HepG2 (cell line): ENCODE results near the gene FKBP5. TPM values are rescaled to one million over a fixed set of nuclear protein-coding genes. Genes with fewer than 3 reads are reported as not detected.
A peak's percentile ranks its signal among the peaks of the same experiment; 100 is the strongest.
"Not testable (repeated sequence)": the region's sequence is repeated elsewhere in the genome, so short reads cannot be mapped to it uniquely, and the experiment has no call there.

ENCODE experiments used
- ATAC-seq: fragments of 200-7000 bp; cut with Tn5 transposase; 3 replicates; pipeline ENCODE4 v1.9.1; 2020; ENCODE audit warnings: mild to moderate bottlenecking, moderate library complexity
- BruUV-seq: library from RNA; stranded (reverse); fragments of 400-500 nt; replicated peaks from 2 replicates; lab custom pipeline; 2021; lab: Mats Ljungman, UMichigan
- CTCF ChIA-PET: fragments of 300-600 bp; formaldehyde crosslinking; extraction: SDS; loops from one replicate; lab custom pipeline; 2021; ENCODE audit warnings: low total read pairs, inconsistent platforms, low intra/inter-chr PET ratio; lab: Yijun Ruan, JAX
- POLR2A ChIA-PET: fragments of 350-600 bp; sonication (Branson Sonifier 250); formaldehyde crosslinking; loops from one replicate; lab custom pipeline; 2020; ENCODE audit warnings: antibody characterized with exemption, inconsistent platforms; lab: Yijun Ruan, JAX
- DNase-seq: peaks from one replicate; pipeline ENCODE4 v3.0.0-alpha.2; 2015; ENCODE audit warnings: low spot score
- FAIRE-seq: peaks from 3 replicates; lab custom pipeline; 2011; peaks lifted over from hg19 to GRCh38; lab: Jason Lieb, UNC
- H2AFZ ChIP-seq: one replicate; pipeline ENCODE4 v1.6.1; 2011; ENCODE audit warnings: low read length, inconsistent platforms
- H3K27ac ChIP-seq: fragments of 300-600 bp; 3 replicates; pipeline ENCODE4 v1.8.0; 2011; ENCODE audit warnings: mixed run types, mild to moderate bottlenecking, mixed read lengths, low read length, inconsistent platforms; ENCODE audit not compliant: insufficient read depth; ENCODE audit errors: extremely low read length
- H3K27me3 ChIP-seq, 2 experiments: fragments of 200-600 bp in 1 of 2; 2 replicates in 1 of 2; 3 replicates in 1 of 2; pipeline versions ENCODE4 v1.6.0 to v1.8.0; 2011; ENCODE audit warnings: low read length in 2 of 2, mild to moderate bottlenecking in 2 of 2, moderate library complexity in 2 of 2, inconsistent platforms in 1 of 2; ENCODE audit not compliant: insufficient read depth in 2 of 2, control insufficient read depth in 1 of 2
- H3K36me3 ChIP-seq, 2 experiments: fragments of 200-600 bp in 1 of 2; replicated peaks in 1 of 2; 2 replicates in 1 of 2; 3 replicates in 1 of 2; pipeline versions ENCODE4 v1.5.1 to v1.8.0; 2011; ENCODE audit warnings: low read length in 2 of 2, inconsistent platforms in 1 of 2; ENCODE audit not compliant: insufficient read depth in 2 of 2, control insufficient read depth in 1 of 2
- H3K4me1 ChIP-seq: 2 replicates; pipeline ENCODE4 v1.5.1; 2012; ENCODE audit warnings: low read length, inconsistent platforms; ENCODE audit not compliant: insufficient read depth
- H3K4me2 ChIP-seq: 2 replicates; pipeline ENCODE4 v1.6.0; 2011; ENCODE audit warnings: low read depth, low read length, inconsistent platforms
- H3K4me3 ChIP-seq, 3 experiments: fragments of 200-600 bp in 1 of 3; sonication (generic), shearing (Covaris generic) in 1 of 3; replicated peaks in 1 of 3; 2 replicates each; pipeline ENCODE4 v1.5.1; 2011 to 2016; ENCODE audit warnings: low read length in 3 of 3, inconsistent platforms in 2 of 3, low read depth in 2 of 3, mild to moderate bottlenecking in 2 of 3, control low read depth in 1 of 3, mixed read lengths in 1 of 3; ENCODE audit not compliant: insufficient read depth in 1 of 3
- H3K79me2 ChIP-seq: one replicate; pipeline ENCODE4 v1.6.1; 2011; ENCODE audit warnings: low read length, inconsistent platforms; ENCODE audit not compliant: insufficient read depth
- H3K9ac ChIP-seq: 2 replicates; pipeline ENCODE4 v1.6.0; 2011; ENCODE audit warnings: mild to moderate bottlenecking, low read depth, low read length, inconsistent platforms; ENCODE audit not compliant: insufficient read depth
- H3K9me3 ChIP-seq: 2 replicates; pipeline ENCODE4 v1.5.1; 2012; ENCODE audit warnings: mild to moderate bottlenecking, low read length
- H4K20me1 ChIP-seq: 2 replicates; pipeline ENCODE4 v1.6.0; 2011; ENCODE audit warnings: inconsistent platforms, mild to moderate bottlenecking, low read length, moderate library complexity; ENCODE audit not compliant: insufficient read depth
- CEBPB ChIP-seq: IDR thresholded peaks from 2 replicates; pipeline ENCODE4 v1.6.1; 2011; ENCODE audit warnings: low read depth, low read length, improper control_type of control experiment, borderline replicate concordance
- FOXA1 ChIP-seq, 2 experiments: fragments of 450-650 bp in 1 of 2; sonication (generic) in 1 of 2; formaldehyde crosslinking in 1 of 2; IDR thresholded peaks; 2 replicates each; pipeline versions ENCODE4 v1.4.0 to v1.6.1; 2016 to 2020; ENCODE audit warnings: missing genetic modification reagents in 1 of 2
- FOXK2 ChIP-seq: fragments of 450-650 bp; IDR thresholded peaks from 2 replicates; pipeline ENCODE4 v1.6.1; 2016
- KDM5B ChIP-seq: sonication (generic); formaldehyde crosslinking; IDR thresholded peaks from 2 replicates; pipeline ENCODE4 v1.4.0; 2020; ENCODE audit warnings: missing genetic modification reagents, mild to moderate bottlenecking, borderline replicate concordance
- KLF15 ChIP-seq: sonication (generic); formaldehyde crosslinking; IDR thresholded peaks from 2 replicates; pipeline ENCODE4 v1.8.1; 2023; ENCODE audit warnings: borderline replicate concordance, mild to moderate bottlenecking, inconsistent platforms, missing genetic modification reagents, mixed read lengths
- MED13 ChIP-seq: sonication (generic); formaldehyde crosslinking; IDR thresholded peaks from 2 replicates; pipeline ENCODE4 v1.5.0; 2020; ENCODE audit warnings: missing genetic modification reagents
- MTF2 ChIP-seq: sonication (generic); formaldehyde crosslinking; IDR thresholded peaks from 2 replicates; pipeline ENCODE4 v1.5.0; 2020; ENCODE audit warnings: missing genetic modification reagents, borderline replicate concordance
- RFXAP ChIP-seq: sonication (generic); formaldehyde crosslinking; IDR thresholded peaks from 2 replicates; pipeline ENCODE4 v1.4.0; 2020; ENCODE audit warnings: missing genetic modification reagents, borderline replicate concordance
- SIN3A ChIP-seq: IDR thresholded peaks from 2 replicates; pipeline ENCODE4 v1.6.1; 2011; ENCODE audit warnings: low read depth, mild to moderate bottlenecking, control low read depth, low read length, borderline replicate concordance
- ZKSCAN1 ChIP-seq: fragments of 150-350 bp; IDR thresholded peaks from 2 replicates; pipeline ENCODE4 v1.6.1; 2014; ENCODE audit warnings: low read length
- ZNF367 ChIP-seq: sonication (generic); formaldehyde crosslinking; IDR thresholded peaks from 2 replicates; pipeline ENCODE4 v1.4.0; 2020; ENCODE audit warnings: missing genetic modification reagents, borderline replicate concordance
- ZNF773 ChIP-seq: sonication (generic); formaldehyde crosslinking; IDR thresholded peaks from 2 replicates; pipeline ENCODE4 v1.4.0; 2020; ENCODE audit warnings: missing genetic modification reagents, borderline replicate concordance
- ZSCAN25 ChIP-seq: sonication (generic); formaldehyde crosslinking; IDR thresholded peaks from 2 replicates; pipeline ENCODE4 v1.8.0; 2022; ENCODE audit warnings: mild to moderate bottlenecking, missing genetic modification reagents
- WGBS: methylation state at CpG from one replicate; pipeline ENCODE4 v1.1.6; 2017; ENCODE audit warnings: low lambda C conversion rate; 5-methylcytosine and 5-hydroxymethylcytosine counted together
- in situ Hi-C: cut with HindIII; loops from 2 replicates; pipeline ENCODE4 v1.10.0; 2017; ENCODE audit warnings: low pct_unique_long_range_greater_than_20kb; ENCODE audit not compliant: extremely low pct_ligation_motif_present
- intact Hi-C: fragments of 100-400 bp; cut with micrococcal nuclease; formaldehyde crosslinking; loops from one replicate; pipeline ENCODE4 v1.10.0; 2022; ENCODE audit not compliant: unreplicated experiment
- polyA plus RNA-seq, 8 experiments: library from polyadenylated mRNA; depleted of rRNA in 3 of 8; stranded (reverse) in 7 of 8; unstranded in 1 of 8; fragments of >200 nt; fragmentation: Illumina TruSeq in 4 of 8; extraction: Trizol in 4 of 8; gene quantifications; 2 replicates each; pipeline versions ENCODE4 v1.2.1 to v1.2.3, GENCODE V29; 2011 to 2016; ENCODE audit warnings: low read depth in 4 of 8, missing spikeins in 1 of 8, mixed read lengths in 1 of 8; ENCODE audit not compliant: insufficient read depth in 1 of 8
- total RNA-seq, 5 experiments: library from RNA; depleted of rRNA; stranded (reverse); fragments of >200 nt; fragmentation: Illumina TruSeq; extraction: Trizol; gene quantifications; 2 replicates each; pipeline ENCODE4 v1.2.3, GENCODE V29; 2016; ENCODE audit warnings: low read depth in 1 of 5
- TF ChIP-seq, protein P1 (sequence below): sonication (generic); formaldehyde crosslinking; IDR thresholded peaks from 2 replicates; pipeline ENCODE4 v1.8.0; 2023; ENCODE audit warnings: mild to moderate bottlenecking, missing genetic modification reagents
- TF ChIP-seq, protein P2 (sequence below): sonication (generic); formaldehyde crosslinking; IDR thresholded peaks from 2 replicates; pipeline ENCODE4 v1.5.0; 2020; ENCODE audit warnings: missing genetic modification reagents

The FKBP5 gene
- total and polyA plus RNA-seq, 2 of the 13 experiments (the other 11 are each of a cell fraction or from before 2014, with no cell fraction given): 8.0 to 17.4 TPM

DNA sequence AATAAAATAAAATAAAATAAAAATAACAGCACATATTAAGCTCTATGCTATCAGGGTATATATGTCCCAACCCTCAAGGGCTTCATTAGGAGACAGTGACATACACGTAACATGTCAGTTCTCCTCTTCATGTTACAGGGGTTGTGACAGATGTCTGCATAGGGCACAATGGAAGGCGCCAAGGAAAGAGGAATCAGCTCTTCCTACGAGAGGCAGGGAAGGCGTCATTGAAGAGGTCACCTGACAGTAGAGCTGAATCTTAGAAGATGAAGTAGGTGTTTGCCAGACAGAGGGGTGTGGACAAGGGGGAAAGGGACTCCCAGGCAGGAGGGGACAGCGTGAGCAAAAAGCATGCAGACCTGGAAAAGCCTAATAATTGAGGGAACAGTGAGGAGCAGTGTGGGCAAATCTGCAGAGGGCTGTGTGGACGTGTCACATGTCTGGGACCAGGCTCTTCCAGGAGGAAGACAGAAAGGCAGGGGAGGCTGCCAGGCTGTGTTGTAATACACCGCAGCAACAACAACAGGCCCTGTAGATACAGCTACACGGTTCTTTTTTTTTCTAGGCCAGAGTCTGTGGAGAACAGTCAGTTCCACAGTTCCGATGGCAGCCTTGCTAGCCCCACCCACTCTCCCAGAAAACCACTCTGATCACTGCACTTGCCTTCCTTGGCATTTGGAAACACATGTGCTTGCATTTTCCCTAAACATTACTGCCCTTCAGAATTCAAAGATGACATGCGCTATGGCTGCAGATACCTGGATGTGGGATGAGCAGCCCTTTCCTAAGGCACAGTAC is 2.5 kb upstream of the FKBP5 start (continued):
- TF ChIP-seq CEBPB: peak; percentile 19; the same call in 1 of the 2 replicates

DNA sequence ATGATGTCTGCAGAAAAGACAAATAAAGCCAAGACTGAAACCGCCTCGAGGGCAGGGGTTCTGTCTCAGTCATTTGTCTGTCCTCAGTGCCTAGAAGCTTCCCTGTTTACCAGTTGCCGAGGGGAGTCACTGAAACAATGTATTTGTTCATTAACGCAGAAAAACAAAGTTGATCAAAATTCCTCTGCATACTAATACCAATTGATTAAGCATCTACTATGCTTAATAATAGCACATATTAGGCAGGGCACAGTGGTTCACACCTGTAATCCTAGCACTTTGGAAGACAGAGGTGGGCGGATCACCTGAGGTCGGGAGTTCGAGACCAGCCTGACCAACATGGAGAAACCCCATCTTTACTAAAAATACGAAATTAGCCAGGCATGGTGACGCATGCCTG is 1.8 kb upstream of the FKBP5 start:
- ATAC-seq (no peak), DNase-seq (no peak)
- H3K36me3 ChIP-seq: no peaks in the 10 kb centered on the region
- H3K4me3 ChIP-seq: no peak overlapping the region
- H2AFZ ChIP-seq: no peak overlapping the region
- BruUV-seq: no TSS peak
- no peaks in the 10 kb centered on the region; a peak in 1 of 5 replicates for H3K27me3 ChIP-seq
- intact Hi-C loops: no loop called here
- no peaks in the 10 kb centered on the region for H3K9me3 ChIP-seq
- H3K27ac ChIP-seq: no peak overlapping the region
- CTCF ChIA-PET: no interaction called here
- no peak overlapping the region for H3K4me2 ChIP-seq
- in situ Hi-C loops: no loop called here
- H3K9ac ChIP-seq: no peak overlapping the region
- 97% methylated on average over 9 of the region's 9 CpGs for WGBS
- POLR2A ChIA-PET: no interaction called here
- H4K20me1 ChIP-seq: no peaks in the 10 kb centered on the region
- H3K79me2 ChIP-seq: peaks cover 25% of the 10 kb centered on the region
- peaks cover 29% of the 10 kb centered on the region for H3K4me1 ChIP-seq
- TF ChIP-seq ZNF367 (CRISPR knock-in tag) (no peak), KLF15 (no peak), ZSCAN25 (CRISPR knock-in tag) (no peak), FOXA1 (IDR thresholded peaks at IDR 0.05) (no peak), FOXA1 (CRISPR knock-in tag; IDR thresholded peaks at IDR 0.05) (no peak), RFXAP (no peak), ZNF773 (CRISPR knock-in tag) (no peak), MED13 (no peak), KDM5B (CRISPR knock-in tag) (no peak), SIN3A (no peak), FOXK2 (no peak), ZKSCAN1 (no peak), MTF2 (no peak)
- TF ChIP-seq, protein P1, sequence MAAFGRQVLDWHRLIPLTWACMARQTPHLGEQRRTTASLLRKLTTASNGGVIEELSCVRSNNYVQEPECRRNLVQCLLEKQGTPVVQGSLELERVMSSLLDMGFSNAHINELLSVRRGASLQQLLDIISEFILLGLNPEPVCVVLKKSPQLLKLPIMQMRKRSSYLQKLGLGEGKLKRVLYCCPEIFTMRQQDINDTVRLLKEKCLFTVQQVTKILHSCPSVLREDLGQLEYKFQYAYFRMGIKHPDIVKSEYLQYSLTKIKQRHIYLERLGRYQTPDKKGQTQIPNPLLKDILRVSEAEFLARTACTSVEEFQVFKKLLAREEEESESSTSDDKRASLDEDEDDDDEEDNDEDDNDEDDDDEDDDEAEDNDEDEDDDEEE: no peak
- TF ChIP-seq, protein P2, sequence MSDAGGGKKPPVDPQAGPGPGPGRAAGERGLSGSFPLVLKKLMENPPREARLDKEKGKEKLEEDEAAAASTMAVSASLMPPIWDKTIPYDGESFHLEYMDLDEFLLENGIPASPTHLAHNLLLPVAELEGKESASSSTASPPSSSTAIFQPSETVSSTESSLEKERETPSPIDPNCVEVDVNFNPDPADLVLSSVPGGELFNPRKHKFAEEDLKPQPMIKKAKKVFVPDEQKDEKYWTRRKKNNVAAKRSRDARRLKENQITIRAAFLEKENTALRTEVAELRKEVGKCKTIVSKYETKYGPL (CRISPR knock-in tag): no peak
- TF ChIP-seq, all 625 proteins: peak for 0
- FAIRE-seq: no peak

DNA sequence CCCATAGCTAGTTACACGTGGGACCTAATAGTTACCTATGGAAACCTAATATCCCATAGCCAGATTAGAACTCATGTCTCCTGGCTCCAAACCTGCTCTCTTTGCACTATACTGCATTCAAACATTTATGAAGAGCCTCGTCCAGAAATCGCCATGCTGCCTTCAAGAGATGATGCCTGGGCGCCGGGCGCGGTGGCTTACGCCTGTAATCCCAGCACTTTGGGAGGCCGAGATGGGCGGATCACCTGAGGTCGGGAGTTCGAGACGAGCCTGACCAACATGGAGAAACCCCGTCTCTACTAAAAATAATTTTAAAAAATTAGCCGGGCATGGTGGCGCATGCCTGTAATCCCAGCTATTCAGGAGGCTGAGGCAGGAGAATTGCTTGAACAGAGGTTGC is 1.3 kb upstream of the FKBP5 start:
- H2AFZ ChIP-seq, ATAC-seq, H3K36me3 ChIP-seq, BruUV-seq, H3K27me3 ChIP-seq, H3K4me2 ChIP-seq, H3K9ac ChIP-seq, intact Hi-C loops, CTCF ChIA-PET, H4K20me1 ChIP-seq, FAIRE-seq, in situ Hi-C loops, DNase-seq, H3K27ac ChIP-seq, POLR2A ChIA-PET, H3K4me3 ChIP-seq, H3K9me3 ChIP-seq: not testable (repeated sequence)
- Histone ChIP-seq H3K4me1 (peaks cover 29% of the 10 kb centered on the region), H3K79me2 (peaks cover 30% of the 10 kb centered on the region)
- 97% methylated on average over 16 of the region's 16 CpGs for WGBS
